PC-9 (cell line): ENCODE results near the gene TOM1L2. TPM values are rescaled to one million over a fixed set of nuclear protein-coding genes. Genes with fewer than 3 reads are reported as not detected.

Source experiments
- BruUV-seq: library from RNA; stranded (reverse); fragments of 400-500 nt; replicated peaks from 2 replicates; lab custom pipeline; 2021; lab: Mats Ljungman, UMichigan
- CTCF ChIA-PET: fragments of 300-600 bp; sonication (Branson Sonifier 250); formaldehyde crosslinking; loops from one replicate; lab custom pipeline; 2022; ENCODE audit warnings: antibody characterized with exemption; lab: Charles Lee
- POLR2A ChIA-PET: fragments of 300-600 bp; sonication (Branson Sonifier 250); formaldehyde crosslinking; loops from one replicate; lab custom pipeline; 2022; ENCODE audit warnings: antibody characterized with exemption; ENCODE audit not compliant: unreplicated experiment; lab: Charles Lee
- DNase-seq, 2 experiments: peaks; one replicate each; pipeline versions ENCODE4 v3.0.0 to v3.0.0-alpha.2; 2015 to 2022; ENCODE audit warnings: mixed read lengths in 1 of 2
- H2AFZ ChIP-seq: fragments of 200-600 bp; sonication (generic); 2 replicates; pipeline ENCODE4 v1.8.1; 2017; ENCODE audit warnings: antibody characterized with exemption
- H3F3A ChIP-seq: fragments of 200-600 bp; sonication (generic); 2 replicates; pipeline ENCODE4 v1.8.1; 2017; ENCODE audit warnings: antibody characterized with exemption, mild to moderate bottlenecking, low read depth; ENCODE audit not compliant: insufficient read depth
- H3K27ac ChIP-seq: fragments of 200-600 bp; sonication (generic); 2 replicates; pipeline ENCODE4 v1.6.1; 2016; ENCODE audit warnings: mixed run types
- H3K27me3 ChIP-seq: fragments of 200-600 bp; sonication (generic); 2 replicates; pipeline ENCODE4 v1.6.1; 2016; ENCODE audit warnings: low read depth, mixed run types; ENCODE audit not compliant: insufficient read depth
- H3K36me3 ChIP-seq: fragments of 200-600 bp; sonication (generic); 2 replicates; pipeline ENCODE4 v1.6.1; 2016; ENCODE audit warnings: low read depth, mixed run types
- H3K4me1 ChIP-seq: fragments of 200-600 bp; sonication (generic); replicated peaks from 2 replicates; pipeline ENCODE4 v1.6.1; 2016; ENCODE audit warnings: mixed run types; ENCODE audit not compliant: insufficient read depth
- H3K4me2 ChIP-seq: fragments of 200-600 bp; sonication (generic); 2 replicates; pipeline ENCODE4 v1.6.1; 2017; ENCODE audit warnings: mixed run types
- H3K4me3 ChIP-seq: fragments of 200-600 bp; sonication (generic); 2 replicates; pipeline ENCODE4 v1.6.1; 2016; ENCODE audit warnings: mixed run types
- H3K79me2 ChIP-seq: fragments of 200-600 bp; sonication (generic); 2 replicates; pipeline ENCODE4 v1.6.1; 2017; ENCODE audit warnings: low read depth, mixed run types
- H3K9me2 ChIP-seq: fragments of 200-600 bp; sonication (generic); 2 replicates; pipeline ENCODE4 v1.8.1; 2017; ENCODE audit warnings: mild to moderate bottlenecking; ENCODE audit not compliant: insufficient read depth
- H3K9me3 ChIP-seq: fragments of 200-600 bp; sonication (generic); 2 replicates; pipeline ENCODE4 v1.8.1; 2016; ENCODE audit warnings: low read depth; ENCODE audit not compliant: insufficient read depth
- H4K20me1 ChIP-seq: fragments of 200-600 bp; sonication (generic); 2 replicates; pipeline ENCODE4 v1.8.1; 2017; ENCODE audit not compliant: insufficient read depth
- EZH2 ChIP-seq: fragments of 200-600 bp; sonication (generic); IDR thresholded peaks from 2 replicates; pipeline ENCODE4 v1.8.0; 2017; ENCODE audit warnings: antibody characterized with exemption, low read depth
- intact Hi-C: fragments of 100-400 bp; cut with micrococcal nuclease; formaldehyde crosslinking; loops from one replicate; pipeline ENCODE4 v1.10.0; 2022; ENCODE audit not compliant: unreplicated experiment
- total RNA-seq: library from RNA; stranded (reverse); gene quantifications from 2 replicates; pipeline ENCODE4 v1.2.3, GENCODE V29; 2021
- TF ChIP-seq, protein P1 (sequence below): fragments of 200-600 bp; sonication (generic); conservative IDR thresholded peaks from 2 replicates; pipeline ENCODE4 v1.6.1; 2017; ENCODE audit warnings: mixed run types, antibody characterized with exemption, mild to moderate bottlenecking, moderate library complexity

TOM1L2 gene
- total RNA-seq, 1 experiment from 2014 or later: 68.5 TPM

- Histone ChIP-seq H3K4me1 (peaks cover 28% of the 10 kb centered on the region), H3K4me2 (peak overlapping the region; percentile 99), H3K27me3 (no peaks in the 10 kb centered on the region), H3K9me2 (no peaks in the 10 kb centered on the region), H3K27ac (peak overlapping the region; percentile 40), H3K79me2 (peaks cover 56% of the 10 kb centered on the region), H3K36me3 (no peaks in the 10 kb centered on the region), H3K4me3 (peak overlapping the region; percentile 82), H3K9me3 (no peaks in the 10 kb centered on the region), H4K20me1 (no peaks in the 10 kb centered on the region), H2AFZ (no peak overlapping the region), H3F3A (peaks cover 4% of the 10 kb centered on the region; the same call in 1 of the 2 replicates)
- BruUV-seq: TSS peak; percentile 53
- DNase-seq: peak in 1 of 2 experiments; percentile 89
- no peak for TF ChIP-seq EZH2
- TF ChIP-seq, protein P1, sequence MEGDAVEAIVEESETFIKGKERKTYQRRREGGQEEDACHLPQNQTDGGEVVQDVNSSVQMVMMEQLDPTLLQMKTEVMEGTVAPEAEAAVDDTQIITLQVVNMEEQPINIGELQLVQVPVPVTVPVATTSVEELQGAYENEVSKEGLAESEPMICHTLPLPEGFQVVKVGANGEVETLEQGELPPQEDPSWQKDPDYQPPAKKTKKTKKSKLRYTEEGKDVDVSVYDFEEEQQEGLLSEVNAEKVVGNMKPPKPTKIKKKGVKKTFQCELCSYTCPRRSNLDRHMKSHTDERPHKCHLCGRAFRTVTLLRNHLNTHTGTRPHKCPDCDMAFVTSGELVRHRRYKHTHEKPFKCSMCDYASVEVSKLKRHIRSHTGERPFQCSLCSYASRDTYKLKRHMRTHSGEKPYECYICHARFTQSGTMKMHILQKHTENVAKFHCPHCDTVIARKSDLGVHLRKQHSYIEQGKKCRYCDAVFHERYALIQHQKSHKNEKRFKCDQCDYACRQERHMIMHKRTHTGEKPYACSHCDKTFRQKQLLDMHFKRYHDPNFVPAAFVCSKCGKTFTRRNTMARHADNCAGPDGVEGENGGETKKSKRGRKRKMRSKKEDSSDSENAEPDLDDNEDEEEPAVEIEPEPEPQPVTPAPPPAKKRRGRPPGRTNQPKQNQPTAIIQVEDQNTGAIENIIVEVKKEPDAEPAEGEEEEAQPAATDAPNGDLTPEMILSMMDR: no peak
- intact Hi-C loops: loop anchor here (1.0 to 5.0 kb wide), 2 partner anchors 52 to 284 kb away; no protein-coding TSS in a partner anchor
- ChIA-PET POLR2A (interaction anchor here (0.6 kb wide), 3 partner anchors 13 to 45 kb away, joined by 3 to 8 read pairs (median 4); no protein-coding TSS in a partner anchor), CTCF (interaction anchor here (0.6 kb wide), 1 partner anchor 60 kb away, joined by 13 read pairs; no protein-coding TSS in a partner anchor)
Measured at GRCh38 chr17:17970699-17971430, 1.3 kb downstream of the TOM1L2 start.

- no peaks in the 10 kb centered on the region for H3K27me3 ChIP-seq
- H3K36me3 ChIP-seq: no peaks in the 10 kb centered on the region
- peaks cover 28% of the 10 kb centered on the region for H3K4me1 ChIP-seq
- no peak for DNase-seq
- H4K20me1 ChIP-seq: 0 out of 2 replicates have a peak, but pooled peaks cover 4% of the 10 kb centered on the region
- no peak overlapping the region for H3K4me3 ChIP-seq
- ChIA-PET CTCF (no interaction called here), POLR2A (no interaction called here)
- H3K9me3 ChIP-seq: no peaks in the 10 kb centered on the region
- H3K79me2 ChIP-seq: peaks cover 73% of the 10 kb centered on the region
- no peak overlapping the region for H2AFZ ChIP-seq
- H3K9me2 ChIP-seq: no peaks in the 10 kb centered on the region
- H3F3A ChIP-seq: peaks cover 9% of the 10 kb centered on the region; the same call in 1 of the 2 replicates
- BruUV-seq: no TSS peak
- H3K4me2 ChIP-seq: no peak overlapping the region
- H3K27ac ChIP-seq: no peak overlapping the region
- intact Hi-C loops: no loop called here
- TF ChIP-seq EZH2: no peak
- TF ChIP-seq, protein P1: no peak
Measured at GRCh38 chr17:17966399-17966798, 5.8 kb downstream of the TOM1L2 start.

DNA sequence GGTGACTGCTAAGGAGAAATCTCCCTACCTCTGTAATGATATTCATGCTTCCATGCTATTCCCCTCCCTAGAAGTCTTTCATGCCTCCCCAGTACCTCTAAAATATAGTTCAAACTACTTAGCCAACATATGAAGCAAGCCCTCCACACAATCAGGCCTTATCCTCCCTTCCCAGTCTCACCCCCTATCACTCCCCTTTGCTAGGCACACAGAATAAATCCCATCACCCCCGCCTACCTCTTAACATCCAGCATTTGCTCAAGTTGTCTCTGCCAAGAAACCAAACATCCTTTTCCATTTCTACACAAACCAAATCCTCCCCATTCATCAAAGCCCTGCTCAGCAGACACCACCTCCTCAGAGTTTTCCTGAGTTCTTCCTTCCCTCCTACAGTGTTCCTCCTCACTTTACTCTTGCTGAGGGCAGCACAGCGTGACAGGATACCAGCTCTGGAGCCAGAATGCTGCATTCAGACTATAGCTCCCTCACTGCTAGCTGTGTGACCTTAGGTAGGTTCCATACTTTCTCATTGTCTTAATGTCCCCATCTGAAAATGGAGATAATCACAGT is 7.0 kb downstream of the TOM1L2 start:
- H3K79me2 ChIP-seq: peaks cover 73% of the 10 kb centered on the region
- no peak overlapping the region for H3K27ac ChIP-seq
- 0 out of 2 replicates have a peak, but pooled peaks cover 4% of the 10 kb centered on the region for H4K20me1 ChIP-seq
- H3K4me1 ChIP-seq: peaks cover 24% of the 10 kb centered on the region
- no peak for TF ChIP-seq EZH2
- CTCF ChIA-PET: no interaction called here
- no peak for DNase-seq
- no peak overlapping the region for H3K4me2 ChIP-seq
- intact Hi-C loops: no loop called here
- POLR2A ChIA-PET: no interaction called here
- no peaks in the 10 kb centered on the region for H3K9me2 ChIP-seq
- H3K9me3 ChIP-seq: no peaks in the 10 kb centered on the region
- H3K4me3 ChIP-seq: no peak overlapping the region
- H3K36me3 ChIP-seq: no peaks in the 10 kb centered on the region
- no peak overlapping the region for H2AFZ ChIP-seq
- BruUV-seq: no TSS peak
- no peaks in the 10 kb centered on the region for H3K27me3 ChIP-seq
- H3F3A ChIP-seq: peaks cover 14% of the 10 kb centered on the region
